Ishikawa (cell line): ENCODE results near the gene GMDS.

Source experiments
- CEBPB ChIP-seq: IDR thresholded peaks from 2 replicates; pipeline ENCODE4 v1.6.1; 2012
- EP300 ChIP-seq: IDR thresholded peaks from 2 replicates; pipeline ENCODE4 v1.6.1; 2012; ENCODE audit warnings: borderline replicate concordance
- MAX ChIP-seq: IDR thresholded peaks from 2 replicates; pipeline ENCODE4 v1.6.1; 2012
- RAD21 ChIP-seq: IDR thresholded peaks from 2 replicates; pipeline ENCODE4 v1.6.1; 2012; ENCODE audit warnings: low read depth
- REST ChIP-seq: IDR thresholded peaks from 2 replicates; pipeline ENCODE4 v1.6.1; 2012; ENCODE audit warnings: low read depth, mild to moderate bottlenecking
- TAF1 ChIP-seq: IDR thresholded peaks from 2 replicates; pipeline ENCODE4 v1.6.1; 2012; ENCODE audit warnings: low read depth, mild to moderate bottlenecking
- TEAD4 ChIP-seq: IDR thresholded peaks from 2 replicates; pipeline ENCODE4 v1.6.1; 2012

- TF ChIP-seq CEBPB (no peak), TEAD4 (no peak), MAX (no peak), TAF1 (no peak), RAD21 (no peak), EP300 (no peak), REST (no peak)
Measured at GRCh38 chr6:1865585-1865984, 379.8 kb downstream of the GMDS start.
